ENCODE results near the gene SLC2A1.

Gene SLC2A1

GRCh38 chr1:42957880-42958487 is 684 bp downstream of the SLC2A1 start:
- DNase-seq = peak; percentile 54

GRCh38 chr1:42957229-42957879 is 1.3 kb downstream of the SLC2A1 start:
- no peak for DNase-seq

DNA sequence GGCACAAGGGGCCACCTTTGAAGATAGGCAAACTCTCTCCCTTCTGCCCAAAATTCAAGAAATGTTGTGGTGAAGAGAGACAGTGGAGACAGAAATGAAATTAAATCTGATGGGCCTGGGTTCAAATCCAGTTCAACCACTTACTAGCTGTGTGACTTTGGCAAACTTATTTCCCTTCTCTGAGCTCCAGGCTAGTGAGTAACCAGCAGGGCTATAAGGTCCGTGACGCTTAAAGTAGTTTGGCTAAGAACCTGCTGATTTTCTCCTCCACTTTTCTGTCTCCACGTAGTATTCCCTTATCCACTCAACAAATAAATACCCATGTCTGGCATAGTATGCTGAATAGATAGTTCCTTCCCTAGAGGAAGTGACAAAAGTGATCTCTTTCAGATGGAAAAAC is 1.9 kb downstream of the SLC2A1 start:
- no peak for DNase-seq

DNA sequence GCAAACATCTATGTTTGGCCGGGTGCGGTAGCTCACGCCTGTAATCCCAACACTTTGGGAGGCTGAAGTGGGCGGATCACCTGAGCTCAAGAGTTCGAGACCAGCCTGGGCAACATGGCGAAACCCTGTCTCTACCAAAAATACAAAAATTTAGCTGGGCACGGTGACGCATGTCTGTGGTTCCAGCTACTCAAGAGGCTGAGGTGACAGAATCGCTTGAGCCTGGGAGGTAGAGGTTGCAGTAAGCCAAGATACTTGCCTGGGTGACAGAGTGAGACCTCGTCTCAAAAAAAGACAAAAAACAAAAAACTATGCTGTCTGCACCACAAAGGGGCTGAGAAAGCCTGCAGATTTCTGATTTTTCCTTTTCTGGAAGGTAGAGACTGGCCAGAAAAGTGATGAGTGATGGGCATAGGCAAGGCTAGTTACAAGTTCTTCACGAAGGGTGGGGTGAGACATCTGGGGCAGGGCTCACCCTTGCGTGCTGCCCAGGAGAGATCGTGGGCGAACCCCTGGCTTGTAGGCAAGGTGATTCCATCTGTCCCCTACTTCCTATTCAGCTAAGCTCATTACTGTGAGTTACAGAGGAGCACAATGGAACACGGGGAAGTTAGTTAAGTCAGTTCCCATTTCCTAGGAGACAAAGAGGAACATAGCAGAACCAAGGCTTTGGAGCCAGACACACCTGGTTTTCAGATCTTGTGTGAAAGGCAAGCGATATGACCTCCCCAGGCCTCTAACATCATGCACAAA is 3.2 kb downstream of the SLC2A1 start:
- no peak for DNase-seq

DNA sequence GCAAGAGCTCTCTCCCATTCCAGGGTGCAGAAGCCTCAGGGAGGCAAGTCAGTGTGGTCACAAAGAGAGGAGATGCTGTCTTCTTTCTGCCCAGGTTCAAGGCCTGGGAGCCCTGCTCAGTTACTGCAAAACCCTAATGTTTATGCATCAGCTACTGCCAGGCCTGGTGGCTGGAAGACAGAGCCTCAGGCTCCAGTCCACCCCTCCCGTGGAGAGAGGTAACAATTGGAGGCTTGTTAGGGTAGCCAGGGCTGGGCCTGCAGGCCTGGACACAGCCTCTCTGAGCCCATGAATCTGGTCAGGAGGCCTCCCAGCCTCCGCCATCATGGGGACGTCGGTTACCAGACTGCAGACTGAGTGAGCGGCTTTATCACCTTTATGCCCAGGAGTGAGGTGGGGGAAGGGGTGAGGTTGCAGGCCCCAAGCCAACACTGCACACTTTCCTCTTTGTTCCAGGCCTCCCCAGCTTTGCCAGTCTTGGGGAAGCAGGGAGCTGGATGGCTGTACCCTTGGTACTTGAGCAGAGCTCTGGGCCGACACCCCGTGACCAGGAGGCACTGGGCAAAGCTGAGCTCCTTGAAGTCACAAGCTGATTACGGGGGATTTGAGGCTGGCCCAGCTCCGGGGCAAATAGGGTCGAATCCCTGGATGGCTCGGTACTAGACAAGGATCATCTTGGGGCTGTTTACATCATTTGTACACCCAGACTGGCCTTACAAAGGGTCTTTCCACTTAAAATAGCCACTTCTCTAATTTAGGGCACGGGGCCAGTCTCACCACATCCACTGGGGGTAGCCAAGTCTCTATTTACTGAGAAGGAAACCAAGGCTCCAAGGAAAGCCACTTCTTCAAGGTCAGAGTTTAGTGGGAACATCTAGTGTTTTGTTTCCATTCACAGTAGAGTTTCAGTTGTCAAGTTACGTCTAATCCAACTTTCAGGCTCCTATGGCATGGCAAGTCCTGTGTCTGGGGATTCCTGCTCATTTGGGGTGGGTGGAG is 5.2 kb downstream of the SLC2A1 start:
- no peak for DNase-seq

GRCh38 chr1:42952303-42953001 is 6.2 kb downstream of the SLC2A1 start:
- no peak for DNase-seq

GRCh38 chr1:42951588-42951987 is 7.1 kb downstream of the SLC2A1 start:
- DNase-seq = no peak

DNA sequence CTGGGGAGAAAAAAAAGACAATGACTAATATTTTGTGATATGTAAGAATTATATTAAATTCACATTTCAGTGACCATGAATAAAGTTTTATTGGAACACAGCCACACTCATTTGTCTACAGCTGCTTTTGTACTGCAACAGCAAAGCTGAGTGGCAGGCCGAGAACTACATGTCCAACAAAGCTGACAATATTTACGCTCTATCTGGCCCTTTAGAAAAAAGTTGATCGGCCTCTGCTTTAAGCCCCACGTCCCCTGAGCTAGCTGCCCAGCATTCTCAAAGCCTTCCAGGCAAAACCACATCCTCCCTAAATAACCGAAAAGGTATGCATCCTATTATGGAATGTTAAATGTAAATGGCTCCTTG is 8.6 kb downstream of the SLC2A1 start:
- no peak for DNase-seq

- DNase-seq = no peak
Observed at GRCh38 chr1:42949312-42950115, 9.2 kb downstream of the SLC2A1 start.

- no peak for DNase-seq
Observed at GRCh38 chr1:42947965-42948732, 10.5 kb downstream of the SLC2A1 start.

GRCh38 chr1:42947117-42947516 is 11.6 kb downstream of the SLC2A1 start:
- no peak for DNase-seq

DNA sequence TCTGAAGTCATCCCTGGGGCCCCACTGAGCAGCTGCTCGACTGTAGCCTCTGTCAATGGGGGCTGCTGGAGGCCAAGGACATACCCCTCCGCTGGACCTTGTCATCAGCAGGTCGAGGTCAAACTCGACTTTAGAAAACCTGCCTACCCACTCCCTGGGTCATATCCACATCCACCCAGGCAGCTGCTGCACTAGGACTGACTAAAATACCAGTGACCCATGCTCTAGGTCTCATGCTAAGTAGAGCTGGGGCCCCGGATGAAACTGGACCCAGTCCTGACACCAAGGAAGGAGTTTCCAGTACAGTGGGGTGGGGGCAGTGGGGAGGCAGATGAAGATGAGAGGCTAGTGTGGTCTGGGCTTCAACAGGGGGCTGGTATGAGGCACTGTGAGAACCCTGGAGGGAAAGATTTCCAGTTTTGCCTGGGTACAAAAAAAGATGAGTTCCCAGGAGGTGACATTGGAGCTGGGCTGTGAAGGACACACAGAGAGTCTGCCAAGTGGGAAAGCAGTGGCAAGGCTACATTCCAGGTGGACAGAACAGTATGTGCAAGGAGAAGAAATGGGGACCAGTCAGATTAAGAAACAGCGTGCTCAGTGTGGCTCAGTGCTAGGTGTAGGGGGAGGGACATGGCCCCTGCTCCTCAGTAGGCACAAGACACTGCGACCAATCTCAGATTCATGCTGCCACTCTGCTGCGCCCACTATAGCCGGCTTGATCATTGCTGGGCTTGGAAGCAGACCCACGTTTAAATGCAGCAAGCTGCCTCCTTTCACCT is 12.4 kb downstream of the SLC2A1 start:
- no peak for DNase-seq

GRCh38 chr1:42945164-42945563 is 13.5 kb downstream of the SLC2A1 start:
- DNase-seq = no peak

DNA sequence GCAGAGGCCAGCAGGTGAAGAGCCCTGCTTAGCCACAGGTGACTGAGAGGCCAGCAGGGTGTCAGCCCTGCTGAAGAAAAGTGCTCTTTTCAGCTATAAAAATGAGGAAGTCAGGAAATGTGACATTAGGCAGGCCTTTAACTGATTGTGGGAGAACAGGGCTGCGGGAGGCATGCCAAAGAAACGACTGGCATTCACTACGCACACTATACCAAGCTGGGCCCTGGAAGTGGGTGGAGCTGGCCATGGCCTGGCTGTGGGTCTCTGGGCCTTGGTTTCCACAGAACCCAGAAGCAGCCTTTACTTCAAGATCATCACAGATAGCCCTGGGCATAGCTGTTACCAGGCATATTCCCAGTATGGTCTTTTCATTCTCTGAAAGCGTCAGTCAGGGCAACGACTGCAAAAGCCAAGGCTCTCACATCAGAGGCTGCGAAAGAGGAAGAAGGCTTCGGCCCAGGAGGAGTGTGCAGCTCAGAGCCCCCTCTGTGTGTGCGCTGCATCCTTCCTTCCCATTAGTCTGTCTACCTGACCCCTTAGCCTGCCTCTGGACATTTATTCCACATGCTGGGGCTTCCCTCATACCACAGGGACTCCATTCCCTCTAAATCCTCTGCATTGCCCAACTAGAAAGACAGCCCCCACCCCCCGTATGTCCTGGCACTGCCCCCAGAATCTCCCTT is 14.3 kb downstream of the SLC2A1 start:
- DNase-seq = no peak

GRCh38 chr1:42943728-42944127 is 14.9 kb downstream of the SLC2A1 start:
- DNase-seq = no peak

GRCh38 chr1:42943166-42943565 is 15.5 kb downstream of the SLC2A1 start:
- DNase-seq = no peak

- DNase-seq = no peak
Observed at GRCh38 chr1:42942444-42942843, 16.2 kb downstream of the SLC2A1 start.

DNA sequence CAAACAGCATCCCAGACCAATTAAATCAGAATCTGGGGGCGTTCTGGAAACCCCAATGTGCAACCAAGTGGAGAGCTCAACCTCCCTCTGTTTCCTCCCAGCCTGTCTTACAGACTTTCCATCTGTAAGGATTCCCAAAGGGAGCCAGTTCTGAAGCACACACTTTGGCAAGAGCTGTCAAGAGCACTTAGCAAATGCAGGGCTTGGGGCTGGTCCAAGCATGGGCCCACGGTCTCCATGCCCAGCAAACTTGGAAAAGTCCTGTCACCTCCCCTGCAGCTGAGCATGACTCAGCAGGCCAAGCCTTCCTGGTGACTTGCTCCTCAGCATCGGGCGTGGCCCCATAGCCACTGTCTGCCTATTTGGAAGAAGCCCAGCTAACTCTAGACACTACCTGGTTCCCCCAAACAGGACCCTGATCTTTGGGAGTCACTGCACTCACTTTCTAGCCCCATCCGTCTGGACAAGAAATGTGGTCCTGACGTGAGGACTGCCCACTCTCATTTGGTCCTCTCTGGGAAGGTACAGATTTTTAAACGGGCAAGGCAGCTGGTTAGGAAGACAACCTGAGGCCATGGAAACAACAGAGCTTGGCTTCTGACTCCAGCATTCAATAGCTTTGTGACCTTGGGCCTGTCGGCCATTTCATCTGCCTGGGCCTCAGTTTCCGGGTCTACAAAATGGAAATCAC is 16.9 kb downstream of the SLC2A1 start:
- DNase-seq = peak; percentile 88

All from amniotic stem cell (primary cell).